Measurements from ENCODE around the gene TXNL1.
A peak's percentile ranks its signal among the peaks of the same experiment; 100 is the strongest.

Gene TXNL1

DNA sequence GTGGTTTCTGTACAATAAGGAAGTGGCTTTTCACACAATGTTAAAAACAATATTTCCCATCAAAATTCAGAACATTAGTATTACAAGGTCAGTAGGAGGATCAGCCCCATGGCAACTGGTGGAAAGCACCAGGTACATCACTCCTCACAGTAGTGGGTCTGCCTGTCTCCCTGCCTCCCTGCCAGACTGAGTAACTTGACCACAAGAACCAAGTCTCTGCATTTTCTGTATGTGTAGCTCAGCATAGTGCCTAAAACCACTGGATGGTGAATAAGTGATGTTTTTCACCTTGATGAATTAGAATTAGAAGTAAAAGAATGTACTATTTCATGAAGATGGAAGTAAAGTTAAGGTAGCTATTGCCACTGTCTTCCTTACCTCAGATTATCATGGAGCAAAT, 8.7 kb upstream of the TXNL1 start:
- H3K79me2 ChIP-seq (ENCODE audit: low read length), result peaks cover 12% of the 10 kb centered on the region
- no peaks in the 10 kb centered on the region for H3K27me3 ChIP-seq (replicated peaks; ENCODE audit: insufficient read depth, low read length)
- no peak for TF ChIP-seq EZH2phosphoT487 (IDR thresholded peaks at IDR 0.05; ENCODE audit: low read length)
- TF ChIP-seq, protein P1, sequence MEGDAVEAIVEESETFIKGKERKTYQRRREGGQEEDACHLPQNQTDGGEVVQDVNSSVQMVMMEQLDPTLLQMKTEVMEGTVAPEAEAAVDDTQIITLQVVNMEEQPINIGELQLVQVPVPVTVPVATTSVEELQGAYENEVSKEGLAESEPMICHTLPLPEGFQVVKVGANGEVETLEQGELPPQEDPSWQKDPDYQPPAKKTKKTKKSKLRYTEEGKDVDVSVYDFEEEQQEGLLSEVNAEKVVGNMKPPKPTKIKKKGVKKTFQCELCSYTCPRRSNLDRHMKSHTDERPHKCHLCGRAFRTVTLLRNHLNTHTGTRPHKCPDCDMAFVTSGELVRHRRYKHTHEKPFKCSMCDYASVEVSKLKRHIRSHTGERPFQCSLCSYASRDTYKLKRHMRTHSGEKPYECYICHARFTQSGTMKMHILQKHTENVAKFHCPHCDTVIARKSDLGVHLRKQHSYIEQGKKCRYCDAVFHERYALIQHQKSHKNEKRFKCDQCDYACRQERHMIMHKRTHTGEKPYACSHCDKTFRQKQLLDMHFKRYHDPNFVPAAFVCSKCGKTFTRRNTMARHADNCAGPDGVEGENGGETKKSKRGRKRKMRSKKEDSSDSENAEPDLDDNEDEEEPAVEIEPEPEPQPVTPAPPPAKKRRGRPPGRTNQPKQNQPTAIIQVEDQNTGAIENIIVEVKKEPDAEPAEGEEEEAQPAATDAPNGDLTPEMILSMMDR (IDR thresholded peaks at IDR 0.05; ENCODE audit: low read length), result no peak
- no peak for TF ChIP-seq EZH2 (optimal IDR thresholded peaks at IDR 0.05; ENCODE audit: low read depth, low read length)
- H3K4me3 ChIP-seq (ENCODE audit: low read length), result no peak overlapping the region
- H3K4me1 ChIP-seq (ENCODE audit: low read length), result 0 out of 2 replicates have a peak, but pooled peaks cover under 1% of the 10 kb centered on the region
- H3F3A ChIP-seq (ENCODE audit: insufficient read depth, low read length), result peaks cover 13% of the 10 kb centered on the region
- no peak overlapping the region for H3K4me2 ChIP-seq (ENCODE audit: low read depth, low read length)
- H3K27ac ChIP-seq (ENCODE audit: low read length), result no peak overlapping the region
- H3K36me3 ChIP-seq (replicated peaks; ENCODE audit: insufficient read depth, low read length), result no peaks in the 10 kb centered on the region
- no peak overlapping the region for H3K9ac ChIP-seq (ENCODE audit: low read length)
- no peak overlapping the region for H2AFZ ChIP-seq (ENCODE audit: low read length)
- H4K20me1 ChIP-seq (ENCODE audit: insufficient read depth, low read length), result no peaks in the 10 kb centered on the region
- no peaks in the 10 kb centered on the region for H3K9me3 ChIP-seq (replicated peaks; ENCODE audit: insufficient read depth, low read length)
- H3K9me2 ChIP-seq (replicated peaks; ENCODE audit: insufficient read depth, low read length), result no peaks in the 10 kb centered on the region
- DNase-seq, result no peak

DNA sequence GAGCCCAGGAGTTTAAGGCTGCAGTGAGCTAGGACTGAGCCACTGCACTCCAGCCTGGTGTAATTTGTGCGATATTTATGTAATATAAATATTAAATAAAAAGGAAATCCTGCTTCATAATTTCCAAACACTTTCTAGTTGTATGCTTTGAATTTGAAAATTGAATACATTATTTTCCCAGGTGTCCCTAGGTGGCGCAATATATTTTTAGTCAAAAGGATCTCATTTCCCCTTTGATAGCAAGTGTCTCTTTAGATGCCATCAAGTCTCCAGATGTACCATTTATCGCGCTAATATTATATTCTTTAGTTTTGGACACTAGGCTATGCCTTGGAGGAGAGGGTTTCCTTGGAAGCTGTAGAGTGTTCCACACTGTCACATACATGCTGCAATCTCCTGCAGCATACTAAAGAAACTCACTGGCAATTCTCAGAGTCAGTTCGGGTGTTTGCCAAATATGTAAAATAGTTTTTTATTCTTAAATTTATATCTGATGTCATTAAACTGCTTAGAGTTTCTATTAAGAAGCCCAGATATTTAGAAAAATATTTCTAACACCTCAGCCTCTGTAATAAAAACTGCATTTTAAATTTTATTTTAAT, 7.1 kb upstream of the TXNL1 start:
- Histone ChIP-seq H3K27ac (ENCODE audit: low read length) (no peak overlapping the region), H3K9ac (ENCODE audit: low read length) (no peak overlapping the region), H3K4me3 (ENCODE audit: low read length) (no peak overlapping the region), H2AFZ (ENCODE audit: low read length) (no peak overlapping the region), H3F3A (ENCODE audit: insufficient read depth, low read length) (no peaks in the 10 kb centered on the region), H3K9me2 (replicated peaks; ENCODE audit: insufficient read depth, low read length) (no peaks in the 10 kb centered on the region), H3K4me2 (ENCODE audit: low read depth, low read length) (no peak overlapping the region), H4K20me1 (ENCODE audit: insufficient read depth, low read length) (no peaks in the 10 kb centered on the region), H3K79me2 (ENCODE audit: low read length) (peaks cover 5% of the 10 kb centered on the region; the same call in 1 of the 2 replicates), H3K36me3 (replicated peaks; ENCODE audit: insufficient read depth, low read length) (no peaks in the 10 kb centered on the region), H3K4me1 (ENCODE audit: low read length) (no peaks in the 10 kb centered on the region), H3K27me3 (replicated peaks; ENCODE audit: insufficient read depth, low read length) (no peaks in the 10 kb centered on the region), H3K9me3 (replicated peaks; ENCODE audit: insufficient read depth, low read length) (no peaks in the 10 kb centered on the region)
- peak; percentile 43 for DNase-seq
- TF ChIP-seq, protein P1 (IDR thresholded peaks at IDR 0.05; ENCODE audit: low read length), result peak; percentile 50
- TF ChIP-seq EZH2 (optimal IDR thresholded peaks at IDR 0.05; ENCODE audit: low read depth, low read length), result no peak

DNA sequence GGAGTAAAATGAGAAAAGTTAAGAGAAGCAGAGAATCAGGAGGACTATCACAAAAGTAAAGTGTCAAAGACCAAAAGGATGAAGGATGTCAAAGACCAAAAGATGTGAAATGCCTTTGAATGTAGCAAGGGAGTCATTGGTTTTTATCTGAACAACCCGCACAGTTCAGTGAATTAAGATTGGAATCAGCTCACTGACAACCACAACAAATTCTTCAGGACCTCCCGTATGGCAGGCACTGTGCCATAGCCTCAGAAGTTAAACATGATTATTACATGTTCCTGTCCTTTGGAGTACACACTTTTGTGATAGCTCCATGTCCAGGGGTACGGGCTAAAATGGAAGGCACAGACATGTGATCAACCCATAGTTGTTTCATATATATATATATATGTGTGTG, 5.0 kb upstream of the TXNL1 start:
- Histone ChIP-seq H3K36me3 (replicated peaks; ENCODE audit: insufficient read depth, low read length) (no peaks in the 10 kb centered on the region), H3F3A (ENCODE audit: insufficient read depth, low read length) (no peaks in the 10 kb centered on the region), H3K9me3 (replicated peaks; ENCODE audit: insufficient read depth, low read length) (no peaks in the 10 kb centered on the region), H3K9ac (ENCODE audit: low read length) (no peak overlapping the region), H3K9me2 (replicated peaks; ENCODE audit: insufficient read depth, low read length) (no peaks in the 10 kb centered on the region), H3K27ac (ENCODE audit: low read length) (no peak overlapping the region), H3K79me2 (ENCODE audit: low read length) (peaks cover under 1% of the 10 kb centered on the region; the same call in 1 of the 2 replicates), H2AFZ (ENCODE audit: low read length) (no peak overlapping the region), H3K4me3 (ENCODE audit: low read length) (no peak overlapping the region), H3K27me3 (replicated peaks; ENCODE audit: insufficient read depth, low read length) (no peaks in the 10 kb centered on the region), H3K4me2 (ENCODE audit: low read depth, low read length) (no peak overlapping the region), H4K20me1 (ENCODE audit: insufficient read depth, low read length) (no peaks in the 10 kb centered on the region), H3K4me1 (ENCODE audit: low read length) (0 out of 2 replicates have a peak, but pooled peaks cover 5% of the 10 kb centered on the region)
- DNase-seq, result no peak
- no peak for TF ChIP-seq EZH2 (optimal IDR thresholded peaks at IDR 0.05; ENCODE audit: low read depth, low read length)
- TF ChIP-seq, protein P1 (IDR thresholded peaks at IDR 0.05; ENCODE audit: low read length), result no peak
